PC-3 (cell line): ENCODE measurements around the gene NFE2L1.

Source experiments
- EZH2 ChIP-seq: fragments of 300-600 bp; sonication (generic); IDR thresholded peaks from one replicate; pipeline ENCODE4 v1.6.1; 2017; ENCODE audit warnings: antibody characterized with exemption, mild to moderate bottlenecking, low read length; ENCODE audit not compliant: unreplicated experiment
- TF ChIP-seq, protein P1 (sequence below): fragments of 300-600 bp; sonication (generic); conservative IDR thresholded peaks from 2 replicates; pipeline ENCODE4 v1.5.1; 2017; ENCODE audit warnings: antibody characterized with exemption, low read depth, mild to moderate bottlenecking, low read length

DNA sequence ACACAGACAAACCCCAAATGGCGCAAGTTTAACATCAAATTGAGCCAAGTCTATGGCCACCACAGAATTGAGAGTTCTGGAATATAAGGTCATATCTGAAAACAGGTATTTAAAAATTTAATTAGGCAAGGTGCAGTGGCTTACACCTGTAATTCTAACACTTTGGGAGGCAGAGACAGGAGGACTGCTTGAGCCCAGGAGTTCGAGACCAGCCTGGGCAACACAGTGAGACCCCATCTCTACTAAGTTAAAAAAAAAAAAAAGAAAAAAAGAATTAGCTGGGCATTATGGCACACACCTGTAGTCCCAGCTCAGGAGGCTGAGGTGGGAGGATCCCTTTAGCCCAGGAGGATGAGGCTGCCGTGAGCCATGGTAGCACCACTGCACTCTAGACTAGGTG, 19.1 kb downstream of the NFE2L1 start:
- TF ChIP-seq, protein P1, sequence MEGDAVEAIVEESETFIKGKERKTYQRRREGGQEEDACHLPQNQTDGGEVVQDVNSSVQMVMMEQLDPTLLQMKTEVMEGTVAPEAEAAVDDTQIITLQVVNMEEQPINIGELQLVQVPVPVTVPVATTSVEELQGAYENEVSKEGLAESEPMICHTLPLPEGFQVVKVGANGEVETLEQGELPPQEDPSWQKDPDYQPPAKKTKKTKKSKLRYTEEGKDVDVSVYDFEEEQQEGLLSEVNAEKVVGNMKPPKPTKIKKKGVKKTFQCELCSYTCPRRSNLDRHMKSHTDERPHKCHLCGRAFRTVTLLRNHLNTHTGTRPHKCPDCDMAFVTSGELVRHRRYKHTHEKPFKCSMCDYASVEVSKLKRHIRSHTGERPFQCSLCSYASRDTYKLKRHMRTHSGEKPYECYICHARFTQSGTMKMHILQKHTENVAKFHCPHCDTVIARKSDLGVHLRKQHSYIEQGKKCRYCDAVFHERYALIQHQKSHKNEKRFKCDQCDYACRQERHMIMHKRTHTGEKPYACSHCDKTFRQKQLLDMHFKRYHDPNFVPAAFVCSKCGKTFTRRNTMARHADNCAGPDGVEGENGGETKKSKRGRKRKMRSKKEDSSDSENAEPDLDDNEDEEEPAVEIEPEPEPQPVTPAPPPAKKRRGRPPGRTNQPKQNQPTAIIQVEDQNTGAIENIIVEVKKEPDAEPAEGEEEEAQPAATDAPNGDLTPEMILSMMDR, result no peak; the same call in 1 of the 2 replicates
- TF ChIP-seq EZH2, result no peak
